ENCODE measurements around the gene NLRP1. TPM values are rescaled to one million over a fixed set of nuclear protein-coding genes. Genes with fewer than 3 reads are reported as not detected.

NLRP1 gene
- polyA plus RNA-seq, 1 donor from 2014 or later: 255 TPM

DNA sequence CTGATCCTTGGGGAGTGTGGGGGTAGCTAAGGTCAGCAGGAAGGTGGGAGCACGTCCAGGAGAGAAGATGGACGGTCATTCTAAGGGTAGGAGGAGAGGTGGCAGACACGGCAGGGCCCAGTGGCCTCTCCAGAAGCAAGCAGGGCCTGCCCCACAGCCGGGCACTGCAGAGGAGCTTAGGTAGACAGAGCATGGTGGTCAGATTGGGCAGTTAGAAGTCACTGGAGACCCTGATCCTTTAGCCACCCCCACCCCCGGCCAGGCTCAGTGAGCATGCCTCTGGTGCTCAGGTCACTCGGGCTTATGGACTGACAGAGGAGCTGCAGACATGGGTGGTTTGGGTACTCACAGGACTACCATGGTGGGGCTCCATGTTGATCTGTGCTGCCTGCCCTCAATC, 26.3 kb downstream of the NLRP1 start:
- Histone ChIP-seq H3K27me3 (ENCODE audit: insufficient read depth, low read depth, low read length) (no peaks in the 10 kb centered on the region), H3K36me3 (ENCODE audit: insufficient read depth, low read length) (no peaks in the 10 kb centered on the region), H3K9me3 (ENCODE audit: low read length) (no peaks in the 10 kb centered on the region), H3K79me2 (replicated peaks; ENCODE audit: insufficient read depth, low read length) (no peaks in the 10 kb centered on the region), H3K27ac (ENCODE audit: low read length) (no peak overlapping the region), H3F3A (ENCODE audit: insufficient read depth, low read length, poor library complexity, severe bottlenecking) (no peaks in the 10 kb centered on the region), H4K20me1 (ENCODE audit: insufficient read depth) (no peaks in the 10 kb centered on the region), H2AFZ (ENCODE audit: low read depth, low read length) (no peak overlapping the region), H3K4me3 (ENCODE audit: low read length) (no peak overlapping the region), H3K9me2 (ENCODE audit: insufficient read depth, low read length) (no peaks in the 10 kb centered on the region), H3K9ac (ENCODE audit: low read length) (no peak overlapping the region), H3K4me2 (ENCODE audit: low read length) (no peak overlapping the region)
- TF ChIP-seq POLR2AphosphoS5 (IDR thresholded peaks at IDR 0.05) (no peak), EZH2 (IDR thresholded peaks at IDR 0.05; ENCODE audit: borderline replicate concordance, insufficient read depth, low read length, poor library complexity, severe bottlenecking) (no peak), EP300 (conservative IDR thresholded peaks at IDR 0.05; ENCODE audit: poor library complexity, severe bottlenecking) (no peak), TAF1 (IDR thresholded peaks at IDR 0.05; ENCODE audit: low read depth) (no peak), SMC3 (conservative IDR thresholded peaks at IDR 0.05; ENCODE audit: poor library complexity) (no peak), MXI1 (conservative IDR thresholded peaks at IDR 0.05; ENCODE audit: poor library complexity, severe bottlenecking) (no peak), RAD21 (conservative IDR thresholded peaks at IDR 0.05) (no peak)
- TF ChIP-seq, protein P1, sequence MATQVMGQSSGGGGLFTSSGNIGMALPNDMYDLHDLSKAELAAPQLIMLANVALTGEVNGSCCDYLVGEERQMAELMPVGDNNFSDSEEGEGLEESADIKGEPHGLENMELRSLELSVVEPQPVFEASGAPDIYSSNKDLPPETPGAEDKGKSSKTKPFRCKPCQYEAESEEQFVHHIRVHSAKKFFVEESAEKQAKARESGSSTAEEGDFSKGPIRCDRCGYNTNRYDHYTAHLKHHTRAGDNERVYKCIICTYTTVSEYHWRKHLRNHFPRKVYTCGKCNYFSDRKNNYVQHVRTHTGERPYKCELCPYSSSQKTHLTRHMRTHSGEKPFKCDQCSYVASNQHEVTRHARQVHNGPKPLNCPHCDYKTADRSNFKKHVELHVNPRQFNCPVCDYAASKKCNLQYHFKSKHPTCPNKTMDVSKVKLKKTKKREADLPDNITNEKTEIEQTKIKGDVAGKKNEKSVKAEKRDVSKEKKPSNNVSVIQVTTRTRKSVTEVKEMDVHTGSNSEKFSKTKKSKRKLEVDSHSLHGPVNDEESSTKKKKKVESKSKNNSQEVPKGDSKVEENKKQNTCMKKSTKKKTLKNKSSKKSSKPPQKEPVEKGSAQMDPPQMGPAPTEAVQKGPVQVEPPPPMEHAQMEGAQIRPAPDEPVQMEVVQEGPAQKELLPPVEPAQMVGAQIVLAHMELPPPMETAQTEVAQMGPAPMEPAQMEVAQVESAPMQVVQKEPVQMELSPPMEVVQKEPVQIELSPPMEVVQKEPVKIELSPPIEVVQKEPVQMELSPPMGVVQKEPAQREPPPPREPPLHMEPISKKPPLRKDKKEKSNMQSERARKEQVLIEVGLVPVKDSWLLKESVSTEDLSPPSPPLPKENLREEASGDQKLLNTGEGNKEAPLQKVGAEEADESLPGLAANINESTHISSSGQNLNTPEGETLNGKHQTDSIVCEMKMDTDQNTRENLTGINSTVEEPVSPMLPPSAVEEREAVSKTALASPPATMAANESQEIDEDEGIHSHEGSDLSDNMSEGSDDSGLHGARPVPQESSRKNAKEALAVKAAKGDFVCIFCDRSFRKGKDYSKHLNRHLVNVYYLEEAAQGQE (IDR thresholded peaks at IDR 0.05; ENCODE audit: borderline replicate concordance): no peak
- TF ChIP-seq, protein P2, sequence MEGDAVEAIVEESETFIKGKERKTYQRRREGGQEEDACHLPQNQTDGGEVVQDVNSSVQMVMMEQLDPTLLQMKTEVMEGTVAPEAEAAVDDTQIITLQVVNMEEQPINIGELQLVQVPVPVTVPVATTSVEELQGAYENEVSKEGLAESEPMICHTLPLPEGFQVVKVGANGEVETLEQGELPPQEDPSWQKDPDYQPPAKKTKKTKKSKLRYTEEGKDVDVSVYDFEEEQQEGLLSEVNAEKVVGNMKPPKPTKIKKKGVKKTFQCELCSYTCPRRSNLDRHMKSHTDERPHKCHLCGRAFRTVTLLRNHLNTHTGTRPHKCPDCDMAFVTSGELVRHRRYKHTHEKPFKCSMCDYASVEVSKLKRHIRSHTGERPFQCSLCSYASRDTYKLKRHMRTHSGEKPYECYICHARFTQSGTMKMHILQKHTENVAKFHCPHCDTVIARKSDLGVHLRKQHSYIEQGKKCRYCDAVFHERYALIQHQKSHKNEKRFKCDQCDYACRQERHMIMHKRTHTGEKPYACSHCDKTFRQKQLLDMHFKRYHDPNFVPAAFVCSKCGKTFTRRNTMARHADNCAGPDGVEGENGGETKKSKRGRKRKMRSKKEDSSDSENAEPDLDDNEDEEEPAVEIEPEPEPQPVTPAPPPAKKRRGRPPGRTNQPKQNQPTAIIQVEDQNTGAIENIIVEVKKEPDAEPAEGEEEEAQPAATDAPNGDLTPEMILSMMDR (IDR thresholded peaks at IDR 0.05; ENCODE audit: poor library complexity, severe bottlenecking): no peak

- Histone ChIP-seq H3K36me3 (ENCODE audit: insufficient read depth, low read length) (no peaks in the 10 kb centered on the region), H3F3A (ENCODE audit: insufficient read depth, low read length, poor library complexity, severe bottlenecking) (no peaks in the 10 kb centered on the region), H3K79me2 (replicated peaks; ENCODE audit: insufficient read depth, low read length) (no peaks in the 10 kb centered on the region), H3K27ac (ENCODE audit: low read length) (no peak overlapping the region), H4K20me1 (ENCODE audit: insufficient read depth) (no peaks in the 10 kb centered on the region), H3K9me3 (ENCODE audit: low read length) (no peaks in the 10 kb centered on the region), H3K27me3 (ENCODE audit: insufficient read depth, low read depth, low read length) (no peaks in the 10 kb centered on the region), H3K9ac (ENCODE audit: low read length) (no peak overlapping the region), H3K9me2 (ENCODE audit: insufficient read depth, low read length) (no peaks in the 10 kb centered on the region), H2AFZ (ENCODE audit: low read depth, low read length) (no peak overlapping the region), H3K4me2 (ENCODE audit: low read length) (no peak overlapping the region), H3K4me3 (ENCODE audit: low read length) (no peak overlapping the region)
- TF ChIP-seq RAD21 (conservative IDR thresholded peaks at IDR 0.05) (no peak), MXI1 (conservative IDR thresholded peaks at IDR 0.05; ENCODE audit: poor library complexity, severe bottlenecking) (no peak), TAF1 (IDR thresholded peaks at IDR 0.05; ENCODE audit: low read depth) (no peak), EP300 (conservative IDR thresholded peaks at IDR 0.05; ENCODE audit: poor library complexity, severe bottlenecking) (no peak), POLR2AphosphoS5 (IDR thresholded peaks at IDR 0.05) (no peak), EZH2 (IDR thresholded peaks at IDR 0.05; ENCODE audit: borderline replicate concordance, insufficient read depth, low read length, poor library complexity, severe bottlenecking) (no peak), SMC3 (conservative IDR thresholded peaks at IDR 0.05; ENCODE audit: poor library complexity) (no peak)
- TF ChIP-seq, protein P1 (IDR thresholded peaks at IDR 0.05; ENCODE audit: borderline replicate concordance): no peak
- TF ChIP-seq, protein P2 (IDR thresholded peaks at IDR 0.05; ENCODE audit: poor library complexity, severe bottlenecking): no peak
Measured at GRCh38 chr17:5557485-5557884, 26.8 kb downstream of the NLRP1 start.
